H9 (cell line): ENCODE results near the gene TRABD2B. TPM values are rescaled to one million over a fixed set of nuclear protein-coding genes. Genes with fewer than 3 reads are reported as not detected.

Experiments used
- DNase-seq: peaks from one replicate; pipeline ENCODE4 v3.0.0-alpha.2; 2017
- H2AFZ ChIP-seq: one replicate; pipeline ENCODE4 v1.6.1; 2013; ENCODE audit warnings: mild to moderate bottlenecking, low read length, control low read depth, moderate library complexity
- H2AK5ac ChIP-seq: 2 replicates; pipeline ENCODE4 v1.6.1; 2013; ENCODE audit warnings: low read length, control low read depth, mixed read lengths; ENCODE audit not compliant: insufficient read length
- H2BK120ac ChIP-seq: one replicate; pipeline ENCODE4 v1.6.1; 2013; ENCODE audit warnings: low read depth, mild to moderate bottlenecking, low read length, control low read depth, inconsistent platforms; ENCODE audit not compliant: poor library complexity, severe bottlenecking
- H2BK12ac ChIP-seq: 2 replicates; pipeline ENCODE4 v1.6.1; 2013; ENCODE audit warnings: low read length, control low read depth, mixed read lengths, low read depth; ENCODE audit not compliant: insufficient read length
- H2BK15ac ChIP-seq: 2 replicates; pipeline ENCODE4 v1.6.1; 2013; ENCODE audit warnings: low read depth, low read length, control low read depth
- H2BK20ac ChIP-seq: one replicate; pipeline ENCODE4 v1.6.1; 2013; ENCODE audit warnings: low read depth, mild to moderate bottlenecking, low read length, control low read depth, inconsistent platforms; ENCODE audit not compliant: poor library complexity, severe bottlenecking
- H2BK5ac ChIP-seq: 2 replicates; pipeline ENCODE4 v1.6.1; 2013; ENCODE audit warnings: low read length, control low read depth, mixed read lengths; ENCODE audit not compliant: insufficient read length
- H3K14ac ChIP-seq: 2 replicates; pipeline ENCODE4 v1.6.1; 2013; ENCODE audit warnings: low read length, control low read depth; ENCODE audit not compliant: insufficient read depth
- H3K18ac ChIP-seq: 2 replicates; pipeline ENCODE4 v1.6.1; 2013; ENCODE audit warnings: low read depth, mild to moderate bottlenecking, mixed read lengths, low read length, control low read depth; ENCODE audit not compliant: insufficient read length
- H3K23ac ChIP-seq: 2 replicates; pipeline ENCODE4 v1.6.1; 2013; ENCODE audit warnings: low read length, control low read depth, mixed read lengths, low read depth; ENCODE audit not compliant: insufficient read length
- H3K23me2 ChIP-seq: 2 replicates; pipeline ENCODE4 v1.6.1; 2013; ENCODE audit warnings: low read depth, mild to moderate bottlenecking, mixed read lengths, low read length, control low read depth; ENCODE audit not compliant: insufficient read length, poor library complexity, severe bottlenecking
- H3K27ac ChIP-seq: 2 replicates; pipeline ENCODE4 v1.5.1; 2013; ENCODE audit warnings: low read length, control low read depth, mixed read lengths, low read depth; ENCODE audit not compliant: insufficient read length
- H3K27me3 ChIP-seq: 2 replicates; pipeline ENCODE4 v1.6.1; 2013; ENCODE audit warnings: low read length, control low read depth, inconsistent platforms; ENCODE audit not compliant: insufficient read depth
- H3K4ac ChIP-seq: 2 replicates; pipeline ENCODE4 v1.6.1; 2013; ENCODE audit warnings: low read depth, mild to moderate bottlenecking, control low read depth, inconsistent platforms, low read length, moderate library complexity
- H3K4me1 ChIP-seq: 2 replicates; pipeline ENCODE4 v1.6.1; 2013; ENCODE audit warnings: low read length, control low read depth, inconsistent platforms; ENCODE audit not compliant: insufficient read depth
- H3K4me2 ChIP-seq: 2 replicates; pipeline ENCODE4 v1.6.1; 2013; ENCODE audit warnings: low read length, control low read depth, mixed read lengths; ENCODE audit not compliant: insufficient read length, insufficient read depth
- H3K56ac ChIP-seq: 2 replicates; pipeline ENCODE4 v1.6.1; 2013; ENCODE audit warnings: low read depth, mild to moderate bottlenecking, mixed read lengths, low read length, control low read depth; ENCODE audit not compliant: insufficient read length
- H3K79me1 ChIP-seq: 2 replicates; pipeline ENCODE4 v1.6.1; 2013; ENCODE audit warnings: low read depth, mild to moderate bottlenecking, moderate library complexity, low read length, control low read depth, inconsistent platforms; ENCODE audit not compliant: insufficient read depth, poor library complexity, severe bottlenecking
- H3K79me2 ChIP-seq: 2 replicates; pipeline ENCODE4 v1.6.1; 2013; ENCODE audit warnings: low read length, control low read depth, inconsistent platforms; ENCODE audit not compliant: insufficient read depth
- H3K9ac ChIP-seq: 2 replicates; pipeline ENCODE4 v1.6.1; 2013; ENCODE audit warnings: low read length, control low read depth, mixed read lengths; ENCODE audit not compliant: insufficient read length; ENCODE audit errors: extremely low read depth
- H3K9me3 ChIP-seq: one replicate; pipeline ENCODE4 v1.6.1; 2013; ENCODE audit warnings: low read depth, low read length, inconsistent platforms; ENCODE audit not compliant: control insufficient read depth
- H3T11ph ChIP-seq: one replicate; pipeline ENCODE4 v1.6.1; 2013; ENCODE audit warnings: mild to moderate bottlenecking, low read length, control low read depth, inconsistent platforms
- H4K20me1 ChIP-seq: one replicate; pipeline ENCODE4 v1.6.1; 2013; ENCODE audit not compliant: control insufficient read depth, insufficient read length, insufficient read depth
- H4K5ac ChIP-seq: 2 replicates; pipeline ENCODE4 v1.6.1; 2013; ENCODE audit warnings: low read depth, mild to moderate bottlenecking, mixed read lengths, low read length, control low read depth; ENCODE audit not compliant: insufficient read length
- H4K8ac ChIP-seq: replicated peaks from 2 replicates; pipeline ENCODE4 v1.6.1; 2013; ENCODE audit warnings: low read length, control low read depth, mixed read lengths, low read depth; ENCODE audit not compliant: insufficient read length
- H4K91ac ChIP-seq: 2 replicates; pipeline ENCODE4 v1.6.1; 2013; ENCODE audit warnings: low read depth, mild to moderate bottlenecking, moderate library complexity, mixed read lengths, low read length, control low read depth; ENCODE audit not compliant: insufficient read length
- H3K27ac Mint-ChIP-seq, 3 experiments: 2 replicates in 2 of 3; 3 replicates in 1 of 3; pipeline ENCODE4 v1.8.0; 2020 to 2021; ENCODE audit warnings: mixed read lengths in 3 of 3, mild to moderate bottlenecking in 1 of 3, moderate library complexity in 1 of 3
- H3K27me3 Mint-ChIP-seq: 2 replicates; pipeline ENCODE4 v1.8.0; 2021; ENCODE audit warnings: low read depth, mild to moderate bottlenecking, moderate library complexity, mixed read lengths
- H3K36me3 Mint-ChIP-seq, 3 experiments: 2 replicates in 2 of 3; 3 replicates in 1 of 3; pipeline ENCODE4 v1.8.0; 2020 to 2021; ENCODE audit warnings: low read depth in 3 of 3, mixed read lengths in 3 of 3; ENCODE audit not compliant: insufficient read depth in 1 of 3
- H3K4me1 Mint-ChIP-seq, 2 experiments: 2 replicates each; pipeline ENCODE4 v1.8.0; 2020; ENCODE audit warnings: mixed read lengths in 2 of 2
- H3K4me3 Mint-ChIP-seq, 2 experiments: 2 replicates in 1 of 2; 3 replicates in 1 of 2; pipeline ENCODE4 v1.8.0; 2020 to 2021; ENCODE audit warnings: mild to moderate bottlenecking in 2 of 2, mixed read lengths in 2 of 2, moderate library complexity in 1 of 2
- H3K9me3 Mint-ChIP-seq, 2 experiments: 2 replicates in 1 of 2; 3 replicates in 1 of 2; pipeline ENCODE4 v1.8.0; 2020; ENCODE audit warnings: mild to moderate bottlenecking in 2 of 2, mixed read lengths in 2 of 2, moderate library complexity in 1 of 2
- CTCF ChIP-seq: fragments of 200-600 bp; sonication (generic); conservative IDR thresholded peaks from 3 replicates; pipeline ENCODE4 v1.8.0; 2021; ENCODE audit warnings: antibody characterized with exemption, mild to moderate bottlenecking
- WGBS: extraction: QIAGEN DNeasy Blood & Tissue Kit; methylation state at CpG from one replicate; pipeline ENCODE4 v1.1.7; 2013; ENCODE audit warnings: missing lambda C conversion rate, low lambda C conversion rate, mixed read lengths; ENCODE audit not compliant: insufficient read length; ENCODE audit errors: extremely low coverage; 5-methylcytosine and 5-hydroxymethylcytosine counted together
- total RNA-seq: library from RNA; stranded (reverse); gene quantifications from 2 replicates; pipeline ENCODE4 v1.2.1, GENCODE V29; 2021

Gene TRABD2B
- total RNA-seq, 1 experiment from 2014 or later = 2.3 TPM

DNA sequence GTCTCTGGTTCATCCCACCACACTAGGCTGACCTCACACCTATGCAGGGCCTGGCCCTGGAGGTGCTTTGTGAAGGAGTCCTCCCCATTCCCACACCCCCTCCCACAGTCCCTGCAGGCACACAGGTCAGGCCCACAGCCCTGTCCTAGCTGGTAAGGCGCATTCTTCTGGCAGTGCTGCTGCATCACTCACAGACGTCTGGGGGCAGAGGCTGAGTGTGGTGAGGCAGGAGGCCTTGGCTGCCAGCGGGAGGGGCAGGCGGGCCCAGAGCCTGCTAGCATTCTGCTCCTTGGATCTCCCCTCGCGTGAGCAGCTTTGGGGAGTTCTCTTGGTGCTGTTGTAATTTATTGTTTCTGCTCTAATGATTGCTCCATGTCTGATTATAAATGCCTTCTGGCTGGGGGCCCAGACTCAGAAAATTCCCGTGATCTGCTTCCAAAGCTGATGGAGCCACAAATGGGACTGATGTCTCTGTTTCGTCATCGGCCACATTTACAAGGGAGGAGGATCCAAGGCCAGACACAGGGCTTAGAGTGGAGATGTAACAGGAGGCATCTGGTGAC lies 62.9 kb downstream of the TRABD2B start:
- Histone ChIP-seq H3K79me1 (no peaks in the 10 kb centered on the region), H3K27ac (no peak overlapping the region), H2BK20ac (no peak overlapping the region), H3K14ac (no peak overlapping the region), H3K9ac (no peak overlapping the region), H3K27me3 (no peaks in the 10 kb centered on the region), H3K4me2 (no peak overlapping the region), H4K5ac (no peak overlapping the region), H3K56ac (no peak overlapping the region), H3K23ac (no peak overlapping the region), H2AK5ac (no peak overlapping the region), H2BK15ac (no peak overlapping the region), H2BK12ac (no peak overlapping the region), H3K4me1 (peaks cover 3% of the 10 kb centered on the region; the same call in 1 of the 2 replicates), H3K23me2 (no peaks in the 10 kb centered on the region), H3K18ac (no peak overlapping the region), H4K20me1 (no peaks in the 10 kb centered on the region), H4K91ac (no peak overlapping the region), H3K9me3 (no peaks in the 10 kb centered on the region), H4K8ac (no peak overlapping the region), H3K79me2 (peaks cover 3% of the 10 kb centered on the region; the same call in 1 of the 2 replicates), H3K4ac (no peak overlapping the region), H2AFZ (no peak overlapping the region), H2BK5ac (no peak overlapping the region), H3T11ph (no peak overlapping the region), H2BK120ac (no peak overlapping the region)
- Mint-ChIP-seq H3K27me3 (peaks cover 3% of the 10 kb centered on the region; the same call in 1 of the 2 replicates), H3K27ac (no peak overlapping the region), H3K4me3 (no peak overlapping the region), H3K9me3 (no peaks in the 10 kb centered on the region), H3K36me3 (no peaks in the 10 kb centered on the region; a peak in 1 of 7 replicates), H3K4me1 (peaks cover 13 to 17% of the 10 kb centered on the region in 2 experiments)
- no peak for TF ChIP-seq CTCF
- peak; percentile 41 for DNase-seq
- no CpG with 5 or more reads among the region's 9 CpGs for WGBS
